AG09319 (cell line): ENCODE data around the gene MTFP1.

Source experiments
- DNase-seq: peaks from one replicate; pipeline ENCODE4 v3.0.0-alpha.2; 2010; ENCODE audit warnings: low read depth; ENCODE audit errors: extremely low read depth
- CTCF ChIP-seq: IDR thresholded peaks from 2 replicates; pipeline ENCODE4 v1.5.1; 2011; ENCODE audit warnings: low read depth, mild to moderate bottlenecking, inconsistent platforms, low read length, moderate library complexity

The MTFP1 gene

GRCh38 chr22:30423301-30423958 is 2.1 kb upstream of the MTFP1 start:
- TF ChIP-seq CTCF, result no peak
- DNase-seq, result no peak

GRCh38 chr22:30423959-30424533 is 1.5 kb upstream of the MTFP1 start:
- TF ChIP-seq CTCF, result no peak
- DNase-seq, result peak; percentile 99

DNA sequence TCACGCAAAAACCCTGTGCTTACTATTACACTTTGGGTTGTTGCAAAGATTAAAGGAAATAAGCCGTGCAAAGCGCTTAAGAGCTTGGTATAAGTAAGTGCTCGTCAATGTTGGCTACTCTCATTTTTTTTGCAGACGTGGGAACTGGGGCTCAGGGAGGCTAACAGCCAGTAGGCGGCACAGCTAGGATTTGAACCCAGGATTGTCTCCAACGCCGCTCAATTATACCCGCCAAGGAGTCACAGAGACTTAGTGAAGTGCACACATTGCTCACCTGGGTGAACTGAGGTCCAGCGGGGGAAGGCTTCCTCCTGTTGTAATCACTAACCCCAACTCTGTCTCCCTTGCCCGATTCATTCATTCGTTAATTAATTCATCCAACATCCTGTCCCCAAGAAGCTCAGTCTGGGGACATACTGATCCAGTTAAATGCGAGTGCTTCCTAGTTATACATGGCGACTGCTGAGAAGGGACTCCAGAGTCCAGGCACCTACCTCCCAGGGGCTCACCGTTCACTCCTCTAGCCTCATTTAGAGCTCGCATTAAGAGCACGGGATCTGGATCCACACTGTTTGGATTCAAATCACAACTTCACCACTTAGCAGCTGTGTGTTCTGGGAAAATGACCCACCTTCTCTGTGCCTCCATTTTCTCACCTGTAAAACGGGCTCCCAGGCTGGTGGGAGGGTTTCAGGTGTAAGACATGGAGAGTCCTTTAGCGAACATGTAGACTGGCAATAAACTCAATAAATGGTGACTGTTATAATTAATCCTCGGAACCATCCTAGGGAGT is 838 bp upstream of the MTFP1 start:
- TF ChIP-seq CTCF, result no peak; the same call in 1 of the 2 replicates
- no peak for DNase-seq

GRCh38 chr22:30425327-30425615 is 297 bp upstream of the MTFP1 start:
- TF ChIP-seq CTCF, result no peak
- DNase-seq, result no peak

DNA sequence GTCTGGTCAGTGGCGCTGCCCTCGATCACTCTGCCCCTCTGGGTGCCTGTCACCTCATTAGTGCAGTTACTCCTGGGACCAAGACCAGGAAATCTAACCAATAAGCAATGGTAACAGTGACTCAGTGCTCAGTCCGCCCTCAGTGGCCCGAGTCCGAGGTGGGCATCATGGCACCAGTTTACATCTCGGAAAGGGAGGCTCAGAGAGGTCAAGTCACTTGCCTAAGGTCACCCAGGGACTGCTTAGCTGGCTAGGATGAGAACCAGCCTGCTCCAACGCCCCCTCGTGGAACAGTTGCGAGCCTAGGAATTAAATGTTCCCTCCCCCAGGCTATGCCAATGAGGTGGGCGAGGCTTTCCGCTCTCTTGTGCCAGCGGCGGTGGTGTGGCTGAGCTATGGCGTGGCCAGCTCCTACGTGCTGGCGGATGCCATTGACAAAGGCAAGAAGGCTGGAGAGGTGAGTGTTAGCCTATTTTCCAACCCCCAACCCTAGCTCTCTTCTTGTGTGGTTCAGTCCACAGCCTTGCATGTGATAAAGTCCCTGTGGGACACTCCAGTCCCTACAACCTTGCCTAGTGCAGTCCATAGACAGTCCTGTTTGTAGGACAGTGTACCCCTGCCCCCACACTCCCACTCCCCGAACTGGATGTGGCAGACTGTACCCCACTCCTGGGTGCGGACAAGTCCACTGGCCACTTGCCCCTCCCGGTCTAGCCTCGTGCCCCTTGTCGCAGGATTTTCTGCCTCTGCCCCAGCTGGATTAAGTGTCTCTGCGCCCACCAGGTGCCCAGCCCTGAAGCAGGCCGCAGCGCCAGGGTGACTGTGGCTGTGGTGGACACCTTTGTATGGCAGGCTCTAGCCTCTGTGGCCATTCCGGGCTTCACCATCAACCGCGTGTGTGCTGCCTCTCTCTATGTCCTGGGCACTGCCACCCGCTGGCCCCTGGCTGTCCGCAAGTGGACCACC is 1.1 kb downstream of the MTFP1 start:
- peak; percentile 72 for TF ChIP-seq CTCF

DNA sequence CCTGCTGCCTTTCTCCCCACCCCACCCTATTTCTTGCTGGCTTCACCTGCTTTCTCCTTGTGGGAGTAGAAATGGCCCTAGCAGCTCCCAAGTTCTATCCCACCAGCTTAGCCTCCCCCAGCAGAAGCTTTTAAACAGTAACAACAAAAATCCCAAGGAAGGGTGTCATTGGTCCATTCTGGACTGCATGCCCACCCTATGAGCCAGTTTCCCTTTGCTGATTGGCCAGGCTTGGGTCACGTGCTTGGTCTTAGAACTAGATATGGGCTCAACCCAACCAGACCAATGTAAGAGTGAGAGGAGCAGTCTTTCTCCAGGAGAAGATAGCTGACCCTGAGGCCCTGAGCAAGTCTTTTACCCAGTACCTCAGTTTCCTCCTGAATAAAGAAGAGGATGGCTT is 2.3 kb downstream of the MTFP1 start:
- DNase-seq, result no peak
- no peak for TF ChIP-seq CTCF

More for the DNA sequence above, 1.1 kb downstream of the MTFP1 start:
- DNase-seq, result peak; percentile 41

- DNase-seq, result no peak
- no peak for TF ChIP-seq CTCF
Observed at GRCh38 chr22:30429887-30430286, 4.3 kb downstream of the MTFP1 start.
